ENCODE results near the gene ABHD12.

Gene ABHD12

DNA sequence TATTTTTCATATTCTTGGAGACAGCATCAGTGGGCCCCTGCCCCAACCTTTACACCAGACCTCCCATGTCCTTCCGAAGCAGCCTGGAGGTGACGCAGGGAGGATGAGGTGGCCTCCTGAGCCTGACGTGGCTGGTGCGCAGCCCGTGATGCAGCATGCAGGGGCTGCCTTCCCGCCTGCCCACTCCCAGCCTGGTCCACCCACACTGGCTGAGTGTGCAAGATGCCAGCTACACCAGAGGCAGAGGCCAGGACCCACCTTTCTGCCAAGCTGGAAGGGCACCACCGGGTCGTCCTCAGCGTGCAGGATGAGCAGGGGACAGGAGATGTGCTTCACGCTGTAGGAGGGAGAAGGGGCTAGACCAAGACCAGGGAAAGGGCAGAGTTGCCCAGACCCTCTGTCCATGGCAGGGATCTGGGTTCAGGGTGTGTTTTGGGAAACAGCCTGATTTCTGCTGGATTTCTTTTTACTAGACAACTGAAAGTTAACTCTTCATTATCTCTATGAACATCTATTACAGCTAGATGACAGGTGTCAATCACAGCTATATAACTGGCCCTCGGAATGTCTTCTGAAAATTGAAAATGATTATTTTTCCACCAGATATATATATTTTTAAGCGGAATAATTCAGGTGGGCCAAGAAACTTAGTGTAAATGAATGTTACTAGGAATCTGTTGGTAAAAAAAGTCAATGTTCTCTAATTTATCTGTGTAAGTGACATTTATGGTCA, 87.2 kb downstream of the ABHD12 start:
- Histone ChIP-seq H3K27ac (ENCODE audit: low read depth, low read length, poor library complexity, severe bottlenecking) (no peak overlapping the region), H3K4me3 (ENCODE audit: low read depth, low read length, poor library complexity, severe bottlenecking) (no peak overlapping the region), H3K4me2 (ENCODE audit: low read length) (no peak overlapping the region), H3K9ac (ENCODE audit: low read length) (no peak overlapping the region), H3K79me2 (ENCODE audit: insufficient read depth, low read length) (no peaks in the 10 kb centered on the region), H3K9me3 (ENCODE audit: low read length) (no peaks in the 10 kb centered on the region), H3K4me1 (ENCODE audit: insufficient read depth, low read length, severe bottlenecking) (no peaks in the 10 kb centered on the region), H2AFZ (ENCODE audit: low read length) (no peak overlapping the region), H3K36me3 (ENCODE audit: insufficient read depth, low read length) (peaks cover 16% of the 10 kb centered on the region; the same call in 1 of the 2 replicates), H3K27me3 (ENCODE audit: insufficient read depth, low read length) (no peaks in the 10 kb centered on the region), H4K20me1 (ENCODE audit: insufficient read depth, low read length) (no peaks in the 10 kb centered on the region), H3F3A (ENCODE audit: insufficient read depth, low read length) (no peaks in the 10 kb centered on the region), H3K9me2 (ENCODE audit: low read depth, low read length) (no peaks in the 10 kb centered on the region)
- TF ChIP-seq EZH2 (IDR thresholded peaks at IDR 0.05; ENCODE audit: borderline replicate concordance, low read length), result no peak
- TF ChIP-seq, protein P1, sequence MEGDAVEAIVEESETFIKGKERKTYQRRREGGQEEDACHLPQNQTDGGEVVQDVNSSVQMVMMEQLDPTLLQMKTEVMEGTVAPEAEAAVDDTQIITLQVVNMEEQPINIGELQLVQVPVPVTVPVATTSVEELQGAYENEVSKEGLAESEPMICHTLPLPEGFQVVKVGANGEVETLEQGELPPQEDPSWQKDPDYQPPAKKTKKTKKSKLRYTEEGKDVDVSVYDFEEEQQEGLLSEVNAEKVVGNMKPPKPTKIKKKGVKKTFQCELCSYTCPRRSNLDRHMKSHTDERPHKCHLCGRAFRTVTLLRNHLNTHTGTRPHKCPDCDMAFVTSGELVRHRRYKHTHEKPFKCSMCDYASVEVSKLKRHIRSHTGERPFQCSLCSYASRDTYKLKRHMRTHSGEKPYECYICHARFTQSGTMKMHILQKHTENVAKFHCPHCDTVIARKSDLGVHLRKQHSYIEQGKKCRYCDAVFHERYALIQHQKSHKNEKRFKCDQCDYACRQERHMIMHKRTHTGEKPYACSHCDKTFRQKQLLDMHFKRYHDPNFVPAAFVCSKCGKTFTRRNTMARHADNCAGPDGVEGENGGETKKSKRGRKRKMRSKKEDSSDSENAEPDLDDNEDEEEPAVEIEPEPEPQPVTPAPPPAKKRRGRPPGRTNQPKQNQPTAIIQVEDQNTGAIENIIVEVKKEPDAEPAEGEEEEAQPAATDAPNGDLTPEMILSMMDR (IDR thresholded peaks at IDR 0.05; ENCODE audit: low read length), result no peak

DNA sequence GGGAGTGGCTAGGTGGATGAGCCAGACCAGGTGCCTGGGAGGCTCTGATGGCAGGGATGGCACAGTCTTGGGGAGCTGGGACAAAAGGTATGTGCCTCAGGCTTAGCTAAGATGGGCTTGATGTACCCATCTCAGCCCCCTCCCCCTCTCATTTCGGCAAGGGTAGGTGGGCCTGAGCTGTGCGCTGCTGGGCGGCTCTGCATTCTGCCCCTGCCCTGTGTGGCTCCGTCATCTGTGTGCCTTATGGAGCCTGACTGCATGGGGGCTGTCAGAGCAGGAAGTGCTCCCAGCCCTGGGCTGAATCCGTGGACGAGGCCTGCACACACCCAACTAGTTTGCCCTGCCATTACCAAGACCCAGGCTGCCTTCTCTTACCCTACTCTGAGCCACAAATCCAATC, 88.0 kb downstream of the ABHD12 start:
- Histone ChIP-seq H3F3A (ENCODE audit: insufficient read depth, low read length) (no peaks in the 10 kb centered on the region), H3K4me2 (ENCODE audit: low read length) (no peak overlapping the region), H3K9me3 (ENCODE audit: low read length) (no peaks in the 10 kb centered on the region), H3K4me1 (ENCODE audit: insufficient read depth, low read length, severe bottlenecking) (no peaks in the 10 kb centered on the region), H3K27ac (ENCODE audit: low read depth, low read length, poor library complexity, severe bottlenecking) (no peak overlapping the region), H3K36me3 (ENCODE audit: insufficient read depth, low read length) (peaks cover 16% of the 10 kb centered on the region; the same call in 1 of the 2 replicates), H2AFZ (ENCODE audit: low read length) (no peak overlapping the region), H3K27me3 (ENCODE audit: insufficient read depth, low read length) (no peaks in the 10 kb centered on the region), H3K9ac (ENCODE audit: low read length) (no peak overlapping the region), H3K9me2 (ENCODE audit: low read depth, low read length) (no peaks in the 10 kb centered on the region), H3K79me2 (ENCODE audit: insufficient read depth, low read length) (no peaks in the 10 kb centered on the region), H4K20me1 (ENCODE audit: insufficient read depth, low read length) (no peaks in the 10 kb centered on the region), H3K4me3 (ENCODE audit: low read depth, low read length, poor library complexity, severe bottlenecking) (no peak overlapping the region)
- TF ChIP-seq, protein P1 (IDR thresholded peaks at IDR 0.05; ENCODE audit: low read length), result no peak
- no peak for TF ChIP-seq EZH2 (IDR thresholded peaks at IDR 0.05; ENCODE audit: borderline replicate concordance, low read length)

DNA sequence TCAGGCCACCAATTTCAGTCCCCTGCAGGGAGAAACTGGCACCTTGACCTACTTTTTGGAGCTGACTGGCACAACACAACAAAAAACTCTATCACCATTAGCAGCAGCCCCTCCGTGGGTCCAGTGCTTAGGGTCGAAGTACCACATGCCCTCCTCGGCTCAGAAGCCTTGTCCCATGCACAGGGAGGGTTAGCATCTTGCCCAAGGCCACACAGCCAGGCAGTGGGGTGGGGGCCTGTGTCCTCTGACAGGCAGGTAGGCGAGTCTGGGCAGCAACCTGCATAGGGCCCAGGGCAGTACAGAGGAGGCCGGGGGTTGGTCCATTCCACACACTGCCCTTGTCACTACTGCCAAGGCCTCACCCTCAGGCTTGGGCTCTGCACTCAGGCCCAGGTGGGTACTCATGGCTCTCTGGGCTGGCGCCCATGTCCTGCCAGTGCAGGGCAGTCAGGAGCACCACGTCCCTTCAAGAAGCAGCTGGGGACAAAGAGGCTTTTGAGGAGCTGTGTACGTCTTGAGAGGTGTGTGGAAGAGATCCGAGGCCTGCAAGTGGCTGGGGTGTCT, 89.2 kb downstream of the ABHD12 start:
- no peaks in the 10 kb centered on the region for H3K4me1 ChIP-seq (ENCODE audit: insufficient read depth, low read length, severe bottlenecking)
- no peaks in the 10 kb centered on the region for H4K20me1 ChIP-seq (ENCODE audit: insufficient read depth, low read length)
- peaks cover 27% of the 10 kb centered on the region; the same call in 1 of the 2 replicates for H3K36me3 ChIP-seq (ENCODE audit: insufficient read depth, low read length)
- no peak overlapping the region for H3K9ac ChIP-seq (ENCODE audit: low read length)
- no peak overlapping the region for H3K4me2 ChIP-seq (ENCODE audit: low read length)
- H3K4me3 ChIP-seq (ENCODE audit: low read depth, low read length, poor library complexity, severe bottlenecking), result no peak overlapping the region
- H3K9me3 ChIP-seq (ENCODE audit: low read length), result no peaks in the 10 kb centered on the region
- TF ChIP-seq, protein P1 (IDR thresholded peaks at IDR 0.05; ENCODE audit: low read length), result no peak
- TF ChIP-seq EZH2 (IDR thresholded peaks at IDR 0.05; ENCODE audit: borderline replicate concordance, low read length), result no peak
- no peaks in the 10 kb centered on the region for H3F3A ChIP-seq (ENCODE audit: insufficient read depth, low read length)
- H3K27ac ChIP-seq (ENCODE audit: low read depth, low read length, poor library complexity, severe bottlenecking), result no peak overlapping the region
- H3K27me3 ChIP-seq (ENCODE audit: insufficient read depth, low read length), result no peaks in the 10 kb centered on the region
- no peaks in the 10 kb centered on the region for H3K79me2 ChIP-seq (ENCODE audit: insufficient read depth, low read length)
- H2AFZ ChIP-seq (ENCODE audit: low read length), result no peak overlapping the region
- no peaks in the 10 kb centered on the region for H3K9me2 ChIP-seq (ENCODE audit: low read depth, low read length)

Measured in OCI-LY1 (cell line).